HG03108 (cell line): ENCODE results near the gene ADAMTSL1.
"Not testable (repeated sequence)": the region's sequence is repeated elsewhere in the genome, so short reads cannot be mapped to it uniquely, and the experiment has no call there.

ENCODE experiments used
- ATAC-seq: cut with Tn5 transposase; IDR thresholded peaks from one replicate; pipeline ENCODE4 v1.9.1; 2021; ENCODE audit warnings: moderate library complexity; ENCODE audit not compliant: unreplicated experiment

The ADAMTSL1 gene

DNA sequence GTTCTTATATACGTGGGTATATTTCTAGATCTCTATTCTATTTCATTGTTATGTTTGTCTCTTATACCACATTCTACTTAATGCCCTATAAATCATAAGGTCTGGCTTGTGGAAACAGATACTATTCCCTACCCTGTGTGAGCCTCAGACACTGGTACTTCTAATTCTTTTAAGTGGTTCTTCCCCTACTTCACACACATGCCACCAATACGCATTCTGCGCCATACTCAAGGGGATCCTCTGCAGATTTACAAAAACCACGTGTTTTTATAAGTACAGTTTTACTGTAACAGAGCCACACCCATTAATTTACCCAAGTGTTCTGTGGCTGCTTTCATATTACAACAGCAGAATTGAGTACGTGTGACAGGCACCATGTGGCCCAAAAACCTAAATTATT lies 363.4 kb downstream of the ADAMTSL1 start:
- no peak for ATAC-seq

DNA sequence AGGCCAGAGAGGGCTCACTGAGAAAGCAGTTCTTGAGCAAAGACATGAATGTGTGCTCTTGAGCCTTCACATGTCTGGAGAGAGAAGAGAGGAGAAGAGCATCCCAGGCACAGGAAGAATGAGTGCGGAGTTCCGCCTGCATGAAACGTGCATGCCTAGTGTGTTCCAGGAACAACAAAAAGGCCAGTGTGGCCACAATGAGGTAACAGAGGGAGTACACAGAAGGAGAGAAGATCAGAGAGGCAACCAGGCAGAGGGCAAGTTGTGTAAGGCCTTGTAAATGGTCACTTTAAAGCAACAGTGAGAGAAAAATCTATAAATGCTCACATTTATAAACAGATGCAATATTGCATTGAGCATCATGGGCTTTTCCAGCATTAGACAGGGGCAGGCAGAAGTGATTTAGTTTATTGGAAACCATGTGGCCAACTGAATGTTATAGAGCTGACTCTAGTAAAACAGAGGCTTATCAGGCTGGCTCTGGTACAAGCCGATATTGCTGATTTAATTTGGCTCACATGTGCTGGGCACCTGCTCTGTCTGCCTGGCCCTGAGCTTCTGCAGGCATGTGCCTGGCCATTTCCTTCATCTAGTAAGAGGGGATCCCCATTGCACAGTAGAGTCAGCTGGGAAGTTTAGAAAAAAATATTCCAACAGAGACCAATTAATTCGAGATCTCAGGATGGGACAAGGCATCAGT lies 373.8 kb downstream of the ADAMTSL1 start:
- no peak for ATAC-seq

DNA sequence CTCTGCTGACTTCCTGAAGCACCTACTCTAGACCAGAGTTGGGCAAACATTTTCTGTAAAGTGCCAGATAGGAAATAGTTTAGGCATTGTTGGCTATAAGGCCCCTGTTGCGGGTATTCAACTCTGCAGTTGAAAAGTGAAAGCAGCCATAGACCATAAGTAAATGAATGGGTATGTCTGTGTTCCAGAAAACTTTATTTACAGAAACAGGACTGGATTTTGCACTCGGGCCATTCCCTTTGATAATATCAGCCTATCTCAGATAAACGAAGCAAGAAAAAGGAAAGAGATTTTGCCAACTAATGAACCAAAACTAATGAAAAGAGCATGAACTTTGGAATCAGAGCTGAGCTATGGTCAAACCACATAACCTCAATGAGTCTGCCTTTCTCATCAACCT lies 374.7 kb downstream of the ADAMTSL1 start:
- no peak for ATAC-seq

GRCh38 chr9:18849270-18849669 lies 375.3 kb downstream of the ADAMTSL1 start:
- no peak for ATAC-seq

DNA sequence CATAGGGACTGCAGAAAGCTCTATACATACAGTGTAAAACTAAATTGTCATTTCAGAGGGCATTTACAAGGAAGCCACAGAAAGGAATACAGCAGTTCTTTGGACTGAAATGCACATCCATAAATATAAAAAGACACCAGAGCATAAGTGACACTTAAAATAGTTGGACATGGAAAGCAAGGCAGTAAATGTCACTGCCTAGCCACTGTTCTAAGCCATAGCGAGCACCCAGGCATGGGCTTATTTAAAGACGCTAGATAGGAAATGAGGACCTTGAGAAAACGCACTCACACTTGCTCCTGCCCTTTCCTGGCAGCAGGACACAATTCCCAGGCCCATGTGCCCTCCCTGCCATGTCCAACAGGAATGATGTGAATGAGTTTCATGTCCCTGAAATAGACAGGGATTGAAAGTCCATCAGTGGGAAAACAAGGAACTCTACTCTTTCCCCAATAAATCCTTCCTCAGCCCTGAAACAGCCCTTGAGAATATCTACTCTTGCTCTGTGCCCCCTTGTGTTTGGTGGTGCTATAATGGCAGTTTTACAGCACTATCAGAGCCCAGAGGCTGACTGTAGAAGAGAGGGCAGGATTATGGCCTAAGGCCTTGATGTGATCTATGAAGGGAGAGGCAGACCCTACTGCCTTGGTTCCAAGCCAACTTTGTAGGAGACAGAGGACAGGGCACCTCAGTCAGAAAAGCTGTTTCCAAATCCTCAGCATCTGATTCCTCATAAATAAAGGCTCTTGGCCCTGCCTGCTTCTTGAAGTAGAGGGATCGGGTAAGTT lies 376.1 kb downstream of the ADAMTSL1 start:
- ATAC-seq: no peak

DNA sequence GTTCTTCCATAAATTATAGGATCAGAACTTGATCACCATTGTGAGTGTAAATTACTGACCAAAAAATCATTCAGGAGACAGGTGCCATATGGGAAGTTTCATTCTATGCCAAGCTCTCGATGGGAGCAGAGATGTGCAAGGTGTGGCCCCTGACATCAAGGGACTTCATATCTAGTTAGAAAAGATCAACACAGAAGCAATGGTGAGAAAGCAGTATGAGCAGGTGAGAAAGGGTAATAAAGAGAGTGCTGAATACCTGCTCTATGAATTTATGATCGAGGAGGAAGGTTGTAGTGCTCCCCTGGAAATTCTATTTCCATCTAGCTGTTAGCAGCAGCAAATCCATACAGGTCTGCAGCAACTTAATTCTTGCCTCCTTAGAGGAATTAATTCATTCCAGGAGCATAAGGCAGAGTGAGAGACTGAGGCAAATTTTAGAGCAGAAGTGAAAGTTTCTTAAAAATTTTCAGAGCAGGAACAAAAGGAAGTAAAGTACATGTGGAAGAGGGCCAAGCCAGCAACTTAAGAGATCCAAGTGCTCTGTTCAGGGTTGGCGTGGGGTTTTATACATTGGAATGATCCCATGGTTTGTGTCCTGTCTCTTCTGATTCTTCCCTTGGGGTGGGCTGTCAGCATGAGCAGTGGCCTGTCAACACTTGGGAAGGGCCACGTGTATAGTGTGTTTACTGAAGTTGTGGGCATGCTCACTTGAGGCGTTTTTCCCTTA lies 377.3 kb downstream of the ADAMTSL1 start:
- ATAC-seq: no peak

DNA sequence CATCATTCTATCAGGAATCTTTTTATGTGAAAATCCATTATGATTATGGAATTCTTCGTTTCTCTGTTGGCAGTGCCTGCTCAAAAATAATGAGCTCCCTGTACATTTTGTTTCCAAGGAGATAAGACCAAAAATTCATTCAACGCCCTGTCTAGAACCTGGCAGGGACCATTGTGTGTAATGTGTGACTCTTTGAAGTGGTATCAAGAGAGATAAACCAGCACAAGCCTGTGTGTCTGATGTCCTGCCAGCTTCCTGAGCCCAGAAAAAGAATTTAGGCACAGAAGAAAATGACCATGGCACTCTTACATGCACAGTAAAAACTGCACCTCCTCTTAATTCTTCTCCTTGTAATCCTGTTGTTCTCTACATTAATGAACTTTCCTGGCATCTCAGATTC lies 381.7 kb downstream of the ADAMTSL1 start:
- ATAC-seq: no peak

DNA sequence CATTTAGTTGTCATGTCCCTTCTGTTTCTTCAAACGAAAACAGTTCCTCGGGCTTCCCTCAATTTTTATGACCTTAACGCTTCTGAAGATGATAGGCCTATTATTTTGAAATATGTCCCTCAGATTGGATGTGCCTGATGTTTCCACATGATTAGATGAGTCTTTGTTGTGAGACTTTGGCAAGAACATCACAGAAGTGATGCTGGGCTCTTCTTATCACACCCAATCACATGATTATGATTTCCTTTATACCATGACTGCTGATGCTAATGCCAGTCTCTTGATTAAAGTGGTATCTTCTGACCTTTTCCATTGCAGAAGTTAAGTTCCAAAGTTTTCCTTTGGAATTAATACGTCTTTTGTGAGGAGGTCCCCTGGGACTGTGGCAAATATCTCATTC lies 383.4 kb downstream of the ADAMTSL1 start:
- no peak for ATAC-seq

- no peak for ATAC-seq
Measured at GRCh38 chr9:18857769-18858168, 383.8 kb downstream of the ADAMTSL1 start.

- no peak for ATAC-seq
Measured at GRCh38 chr9:18861609-18862544, 387.9 kb downstream of the ADAMTSL1 start.

DNA sequence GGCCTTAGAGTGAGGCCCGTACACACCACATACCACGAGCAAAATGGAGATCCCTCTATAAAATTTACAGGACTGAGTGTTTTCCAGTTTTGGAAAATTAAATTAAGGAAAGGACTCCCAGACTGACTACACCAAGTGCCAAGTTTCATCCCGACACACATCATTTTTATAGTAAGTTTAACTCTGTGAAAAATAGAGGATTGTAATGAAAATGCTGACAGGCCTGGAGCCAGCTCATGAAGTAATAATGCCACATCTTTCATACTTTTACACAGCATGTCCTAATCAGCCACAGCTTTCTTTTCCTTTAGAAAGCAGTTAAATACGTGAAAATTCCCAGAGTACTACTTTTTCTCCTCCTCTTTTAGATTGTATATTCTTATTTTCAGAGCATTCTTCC lies 389.8 kb downstream of the ADAMTSL1 start:
- no peak for ATAC-seq

GRCh38 chr9:18864516-18864915 lies 390.6 kb downstream of the ADAMTSL1 start:
- ATAC-seq: no peak

GRCh38 chr9:18865542-18865941 lies 391.6 kb downstream of the ADAMTSL1 start:
- no peak for ATAC-seq

DNA sequence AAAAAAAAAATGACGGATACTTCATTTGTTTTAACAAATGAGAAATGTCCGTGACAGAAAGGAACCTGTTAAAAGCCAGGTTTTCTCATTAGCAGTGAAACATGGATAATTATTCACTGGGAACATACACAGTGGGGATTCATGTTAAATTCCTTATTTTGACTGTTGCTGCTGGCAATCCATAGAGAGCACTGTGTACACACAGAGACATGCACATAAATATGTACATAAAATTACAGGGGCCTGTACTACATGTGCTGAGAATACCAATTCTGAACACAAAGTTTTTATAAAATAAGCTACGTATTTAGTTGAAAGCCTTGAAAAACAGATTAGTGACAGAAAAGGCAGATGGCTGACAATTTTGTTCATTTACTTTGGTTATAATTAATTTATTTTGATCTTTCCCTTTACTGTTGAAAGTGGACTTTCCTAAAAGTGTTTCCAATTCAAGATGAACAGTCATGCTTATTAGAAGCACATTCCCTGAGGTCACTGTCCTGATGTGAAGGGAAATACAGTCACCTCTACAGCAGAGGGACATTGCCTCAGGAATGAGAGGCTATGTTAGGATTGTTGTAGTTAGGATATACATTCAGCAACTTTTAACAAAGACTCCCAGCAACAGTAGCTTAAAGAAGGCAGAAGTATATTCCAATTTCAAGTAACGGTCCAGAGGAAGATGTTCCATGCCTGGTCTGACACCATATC lies 392.3 kb downstream of the ADAMTSL1 start:
- no peak for ATAC-seq

- ATAC-seq: no peak
Measured at GRCh38 chr9:18869725-18870124, 395.8 kb downstream of the ADAMTSL1 start.

DNA sequence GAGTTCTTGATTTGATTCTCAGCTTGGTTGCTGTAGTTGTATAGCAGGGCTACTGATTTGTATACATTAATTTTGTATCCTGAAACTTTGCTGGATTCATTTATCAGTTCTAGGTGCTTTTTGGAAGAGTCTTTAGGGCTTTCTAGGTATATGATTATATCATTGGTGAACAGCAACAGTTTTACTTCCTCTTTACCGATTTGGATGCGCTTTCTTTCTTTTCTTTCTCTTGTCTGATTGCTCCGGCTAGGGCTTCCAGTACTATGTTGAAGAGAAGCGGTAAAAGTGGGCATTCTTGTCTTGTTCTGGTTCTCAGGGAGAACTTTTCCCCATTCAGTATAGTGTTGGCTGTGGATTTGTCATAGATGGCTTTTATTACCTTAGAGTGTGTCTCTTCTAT lies 400.1 kb downstream of the ADAMTSL1 start:
- no peak for ATAC-seq

DNA sequence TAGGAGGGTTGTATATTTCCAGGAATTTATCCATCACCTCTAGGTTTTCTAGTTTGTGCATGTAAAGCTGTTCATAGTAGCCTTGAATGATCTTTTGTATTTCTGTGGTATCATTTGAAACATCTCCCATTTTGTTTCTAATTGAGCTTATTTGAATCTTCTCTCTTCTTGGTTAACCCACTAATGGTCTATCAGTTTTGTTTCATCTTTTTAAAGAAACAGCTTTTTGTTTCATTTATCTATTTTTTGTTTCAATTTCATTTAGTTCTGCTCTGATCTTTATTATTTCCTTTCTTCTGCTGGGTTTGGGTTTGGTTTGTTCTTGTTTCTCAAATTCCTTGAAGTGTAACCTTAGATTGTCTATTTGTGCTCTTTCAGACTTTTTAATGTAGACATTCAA lies 401.0 kb downstream of the ADAMTSL1 start:
- not testable (repeated sequence) for ATAC-seq

GRCh38 chr9:18877984-18878383 lies 404.0 kb downstream of the ADAMTSL1 start:
- no peak for ATAC-seq

- no peak for ATAC-seq
Measured at GRCh38 chr9:18881758-18882157, 407.8 kb downstream of the ADAMTSL1 start.

GRCh38 chr9:18887546-18887945 lies 413.6 kb downstream of the ADAMTSL1 start:
- ATAC-seq: no peak
